NAMALWA (cell line): ENCODE results near the gene SLC22A3.

ENCODE experiments used
- DNase-seq: peaks from one replicate; pipeline ENCODE4 v3.0.0-alpha.2; 2015; ENCODE audit warnings: low spot score

Gene SLC22A3

GRCh38 chr6:160418370-160418769 is 70.2 kb downstream of the SLC22A3 start:
- no peak for DNase-seq

- DNase-seq, result no peak
Measured at GRCh38 chr6:160419488-160419887, 71.3 kb downstream of the SLC22A3 start.

GRCh38 chr6:160420253-160420968 is 72.2 kb downstream of the SLC22A3 start:
- DNase-seq, result no peak

- no peak for DNase-seq
Measured at GRCh38 chr6:160420969-160421556, 72.9 kb downstream of the SLC22A3 start.

GRCh38 chr6:160421854-160422253 is 73.7 kb downstream of the SLC22A3 start:
- no peak for DNase-seq

GRCh38 chr6:160424256-160424655 is 76.1 kb downstream of the SLC22A3 start:
- no peak for DNase-seq

GRCh38 chr6:160426136-160426535 is 78.0 kb downstream of the SLC22A3 start:
- no peak for DNase-seq

- no peak for DNase-seq
Measured at GRCh38 chr6:160427312-160428068, 79.3 kb downstream of the SLC22A3 start.

- no peak for DNase-seq
Measured at GRCh38 chr6:160428069-160428430, 79.9 kb downstream of the SLC22A3 start.

GRCh38 chr6:160428818-160429619 is 80.8 kb downstream of the SLC22A3 start:
- no peak for DNase-seq

GRCh38 chr6:160429620-160429895 is 81.4 kb downstream of the SLC22A3 start:
- DNase-seq, result no peak

GRCh38 chr6:160430203-160430602 is 82.0 kb downstream of the SLC22A3 start:
- no peak for DNase-seq

GRCh38 chr6:160430751-160431150 is 82.6 kb downstream of the SLC22A3 start:
- no peak for DNase-seq

GRCh38 chr6:160431226-160431625 is 83.0 kb downstream of the SLC22A3 start:
- DNase-seq, result no peak

- DNase-seq, result no peak
Measured at GRCh38 chr6:160431791-160432404, 83.7 kb downstream of the SLC22A3 start.

- DNase-seq, result no peak
Measured at GRCh38 chr6:160435935-160436334, 87.8 kb downstream of the SLC22A3 start.

- DNase-seq, result no peak
Measured at GRCh38 chr6:160437154-160437553, 89.0 kb downstream of the SLC22A3 start.

- DNase-seq, result no peak
Measured at GRCh38 chr6:160437775-160438174, 89.6 kb downstream of the SLC22A3 start.

- no peak for DNase-seq
Measured at GRCh38 chr6:160438481-160438880, 90.3 kb downstream of the SLC22A3 start.

- DNase-seq, result no peak
Measured at GRCh38 chr6:160439751-160440150, 91.6 kb downstream of the SLC22A3 start.

GRCh38 chr6:160442151-160442550 is 94.0 kb downstream of the SLC22A3 start:
- no peak for DNase-seq

- no peak for DNase-seq
Measured at GRCh38 chr6:160445130-160445529, 97.0 kb downstream of the SLC22A3 start.
